SU-DHL-6 (cell line): ENCODE measurements around the gene CEP70.
"Not testable (repeated sequence)": the region's sequence is repeated elsewhere in the genome, so short reads cannot be mapped to it uniquely, and the experiment has no call there.

Experiments used
- H2AFZ ChIP-seq: fragments of 200-600 bp; sonication (generic); 2 replicates; pipeline ENCODE4 v1.6.1; 2014; ENCODE audit warnings: low read depth, mild to moderate bottlenecking, moderate library complexity, mixed read lengths, antibody characterized with exemption, low read length; ENCODE audit not compliant: severe bottlenecking
- H3F3A ChIP-seq: fragments of 200-600 bp; shearing (Covaris generic); 2 replicates; pipeline ENCODE4 v1.6.0; 2016; ENCODE audit warnings: antibody characterized with exemption, mild to moderate bottlenecking; ENCODE audit not compliant: insufficient read depth
- H3K27ac ChIP-seq: fragments of 200-600 bp; sonication (generic); 2 replicates; pipeline ENCODE4 v1.5.1; 2016; ENCODE audit warnings: low read depth, mild to moderate bottlenecking, low read length, moderate library complexity, mixed read lengths
- H3K27me3 ChIP-seq: fragments of 200-600 bp; sonication (generic), shearing (Covaris generic); 2 replicates; pipeline ENCODE4 v1.6.0; 2014; ENCODE audit warnings: mild to moderate bottlenecking, low read length
- H3K36me3 ChIP-seq: fragments of 200-600 bp; sonication (generic); 2 replicates; pipeline ENCODE4 v1.6.1; 2014; ENCODE audit warnings: mild to moderate bottlenecking, low read length, mixed read lengths
- H3K4me2 ChIP-seq: fragments of 300-600, 200-600 bp; shearing (Covaris generic), sonication (generic); 2 replicates; pipeline ENCODE4 v1.6.0; 2014; ENCODE audit warnings: low read length, low read depth, mild to moderate bottlenecking; ENCODE audit not compliant: poor library complexity, severe bottlenecking
- H3K4me3 ChIP-seq: fragments of 200-600 bp; sonication (generic); 2 replicates; pipeline ENCODE4 v1.5.1; 2014; ENCODE audit warnings: antibody characterized with exemption, low read length, mild to moderate bottlenecking, mixed read lengths; ENCODE audit not compliant: insufficient read depth, poor library complexity, severe bottlenecking
- H3K79me2 ChIP-seq: fragments of 200-600 bp; sonication (generic); 2 replicates; pipeline ENCODE4 v1.6.1; 2014; ENCODE audit warnings: mild to moderate bottlenecking, low read length, moderate library complexity; ENCODE audit not compliant: insufficient read depth
- H3K9ac ChIP-seq: fragments of 200-600 bp; sonication (generic); 2 replicates; pipeline ENCODE4 v1.7.0; 2014; ENCODE audit warnings: mild to moderate bottlenecking, low read length
- H3K9me2 ChIP-seq: fragments of 200-600 bp; sonication (generic); replicated peaks from 2 replicates; pipeline ENCODE4 v1.6.1; 2014; ENCODE audit warnings: low read length; ENCODE audit not compliant: insufficient read depth
- H3K9me3 ChIP-seq: fragments of 200-600 bp; sonication (generic); 2 replicates; pipeline ENCODE4 v1.6.1; 2014; ENCODE audit warnings: low read length, mixed read lengths; ENCODE audit not compliant: insufficient read depth
- H4K20me1 ChIP-seq: fragments of 200-600 bp; sonication (generic); 2 replicates; pipeline ENCODE4 v1.6.1; 2014; ENCODE audit warnings: low read depth, mild to moderate bottlenecking, antibody characterized with exemption, low read length, moderate library complexity, mixed read lengths
- CTCF ChIP-seq: fragments of 200-600 bp; sonication (generic); IDR thresholded peaks from one replicate; pipeline ENCODE4 v1.5.1; 2017; ENCODE audit warnings: antibody characterized with exemption, mild to moderate bottlenecking, low read length, moderate library complexity; ENCODE audit not compliant: insufficient read depth, poor library complexity, severe bottlenecking
- EZH2phosphoT487 ChIP-seq: fragments of 200-600 bp; sonication (generic), shearing (Covaris generic); conservative IDR thresholded peaks from 2 replicates; pipeline ENCODE4 v1.6.1; 2018; ENCODE audit warnings: mild to moderate bottlenecking, antibody characterized with exemption, low read length, moderate library complexity, mixed read lengths

The CEP70 gene

GRCh38 chr3:138600100-138600745 is 6.2 kb upstream of the CEP70 start:
- H3F3A ChIP-seq = no peaks in the 10 kb centered on the region
- H3K9me2 ChIP-seq = no peaks in the 10 kb centered on the region
- H3K27me3 ChIP-seq = no peaks in the 10 kb centered on the region
- H3K79me2 ChIP-seq = no peaks in the 10 kb centered on the region
- H3K4me3 ChIP-seq = no peak overlapping the region
- H3K9ac ChIP-seq = no peak overlapping the region
- TF ChIP-seq CTCF = no peak
- no peak for TF ChIP-seq EZH2phosphoT487
- no peaks in the 10 kb centered on the region for H3K9me3 ChIP-seq
- no peak overlapping the region for H2AFZ ChIP-seq
- no peaks in the 10 kb centered on the region for H3K36me3 ChIP-seq
- H3K27ac ChIP-seq = no peak overlapping the region
- H3K4me2 ChIP-seq = no peak overlapping the region
- no peaks in the 10 kb centered on the region for H4K20me1 ChIP-seq

- TF ChIP-seq CTCF = no peak
- no peak for TF ChIP-seq EZH2phosphoT487
- no peak overlapping the region for H3K4me2 ChIP-seq
- no peaks in the 10 kb centered on the region for H3K9me2 ChIP-seq
- H3K4me3 ChIP-seq = no peak overlapping the region
- H3K79me2 ChIP-seq = no peaks in the 10 kb centered on the region
- H4K20me1 ChIP-seq = no peaks in the 10 kb centered on the region
- no peak overlapping the region for H3K27ac ChIP-seq
- no peaks in the 10 kb centered on the region for H3K27me3 ChIP-seq
- no peak overlapping the region for H2AFZ ChIP-seq
- H3K9me3 ChIP-seq = no peaks in the 10 kb centered on the region
- H3F3A ChIP-seq = no peaks in the 10 kb centered on the region
- H3K9ac ChIP-seq = no peak overlapping the region
- no peaks in the 10 kb centered on the region for H3K36me3 ChIP-seq
These were observed 4.5 kb upstream of the CEP70 start for GRCh38 chr3:138598534-138598933.

GRCh38 chr3:138597186-138597976 is 3.3 kb upstream of the CEP70 start:
- not testable (repeated sequence) for H3K27me3 ChIP-seq, H3K27ac ChIP-seq, H3K9ac ChIP-seq, H3F3A ChIP-seq, H3K4me3 ChIP-seq, H2AFZ ChIP-seq, H3K36me3 ChIP-seq, H3K79me2 ChIP-seq, H3K4me2 ChIP-seq, H3K9me2 ChIP-seq, H3K9me3 ChIP-seq, H4K20me1 ChIP-seq

GRCh38 chr3:138594935-138595610 is 1.0 kb upstream of the CEP70 start:
- no peak for TF ChIP-seq EZH2phosphoT487
- no peak overlapping the region for H3K4me3 ChIP-seq
- H4K20me1 ChIP-seq = no peaks in the 10 kb centered on the region
- H2AFZ ChIP-seq = no peak overlapping the region
- no peak overlapping the region for H3K27ac ChIP-seq
- H3K9me2 ChIP-seq = no peaks in the 10 kb centered on the region
- H3K9me3 ChIP-seq = no peaks in the 10 kb centered on the region
- no peaks in the 10 kb centered on the region for H3K79me2 ChIP-seq
- peak overlapping the region; percentile 54 for H3K4me2 ChIP-seq
- no peaks in the 10 kb centered on the region for H3K36me3 ChIP-seq
- H3F3A ChIP-seq = no peaks in the 10 kb centered on the region
- no peak overlapping the region for H3K9ac ChIP-seq
- H3K27me3 ChIP-seq = no peaks in the 10 kb centered on the region
